ENCODE data around the gene BANP. TPM values are rescaled to one million over a fixed set of nuclear protein-coding genes. Genes with fewer than 3 reads are reported as not detected.

BANP gene
- total and polyA plus RNA-seq, 2 of the 8 experiments (the other 6 are each of a cell fraction or from before 2014, with no cell fraction given), result 25.8 to 39.8 TPM

GRCh38 chr16:88003736-88004135 is 52.5 kb downstream of the BANP start:
- H4K5ac ChIP-seq (ENCODE audit: insufficient read length, low read depth, low read length), result no peak overlapping the region
- H3K4me3 ChIP-seq (ENCODE audit: extremely low read depth in 1 of 4, insufficient read depth in 2 of 4, low read depth in 3 of 4, low read length in 4 of 4), result no peak overlapping the region
- peaks cover 0 to 12% (median 7%) of the 10 kb centered on the region in 4 experiments; a peak in 5 of 8 replicates for H3K36me3 ChIP-seq (ENCODE audit: control insufficient read depth in 2 of 4, insufficient read depth in 4 of 4, low read length in 3 of 4)
- no peak overlapping the region for H3K18ac ChIP-seq (ENCODE audit: extremely low read depth, low read length)
- FAIRE-seq, result no peak
- H3K79me1 ChIP-seq (ENCODE audit: low read depth, low read length), result peaks cover 14% of the 10 kb centered on the region; the same call in 1 of the 2 replicates
- H4K20me1 ChIP-seq (replicated peaks in 1 of 2; ENCODE audit: control insufficient read depth in 1 of 2, insufficient read depth in 2 of 2, low read length in 2 of 2), result peaks cover 0 to 3% of the 10 kb centered on the region in 2 experiments
- ChIA-PET CTCF (ENCODE audit: partially characterized antibody) (interaction anchor here (0.9 to 4.5 kb wide), 5 partner anchors 8 to 321 kb away, joined by 4 to 27 read pairs (median 8); no protein-coding TSS in a partner anchor), POLR2A (ENCODE audit: partially characterized antibody) (no interaction called here)
- no peak for TF ChIP-seq CHD2 (IDR thresholded peaks at IDR 0.05; ENCODE audit: low read length)
- no peak for TF ChIP-seq POU5F1 (IDR thresholded peaks at IDR 0.05; ENCODE audit: low read depth, low read length)
- TF ChIP-seq KDM1A (IDR thresholded peaks at IDR 0.05; ENCODE audit: borderline replicate concordance, low read length), result no peak
- TF ChIP-seq SUZ12 (IDR thresholded peaks at IDR 0.05; ENCODE audit: low read length), result no peak
- TF ChIP-seq PHF8 (conservative IDR thresholded peaks at IDR 0.05; ENCODE audit: low read depth, low read length), result no peak
- TF ChIP-seq TAF7 (optimal IDR thresholded peaks at IDR 0.05; ENCODE audit: borderline replicate concordance, low read depth, low read length), result no peak
- TF ChIP-seq JUN (IDR thresholded peaks at IDR 0.05; ENCODE audit: low read depth, low read length), result no peak
- no peak for TF ChIP-seq CTCF (IDR thresholded peaks at IDR 0.05; ENCODE audit: control extremely low read depth in 1 of 3, insufficient read depth in 1 of 3, low read depth in 1 of 3, low read length in 3 of 3)
- TF ChIP-seq RFX5 (IDR thresholded peaks at IDR 0.05; ENCODE audit: borderline replicate concordance, low read depth, low read length), result no peak
- TF ChIP-seq BACH1 (IDR thresholded peaks at IDR 0.05; ENCODE audit: low read length), result no peak
- TF ChIP-seq CREB1 (IDR thresholded peaks at IDR 0.05), result no peak
- no peak overlapping the region for H3K4me2 ChIP-seq (ENCODE audit: insufficient read depth in 1 of 2, low read depth in 2 of 2, low read length in 2 of 2)
- peaks cover 0 to 3% of the 10 kb centered on the region in 2 experiments; a peak in 2 of 4 replicates for H3K79me2 ChIP-seq (ENCODE audit: control insufficient read depth in 1 of 2, insufficient read depth in 2 of 2, low read length in 2 of 2)
- H3K14ac ChIP-seq (ENCODE audit: insufficient read length), result no peak overlapping the region
- H4K91ac ChIP-seq (replicated peaks; ENCODE audit: insufficient read length, low read length), result no peak overlapping the region
- H3K9ac ChIP-seq (replicated peaks in 1 of 4; ENCODE audit: extremely low read depth in 1 of 4, low read depth in 3 of 4, low read length in 3 of 4), result no peak overlapping the region
- H2BK5ac ChIP-seq (ENCODE audit: low read depth, low read length), result no peak overlapping the region; the same call in 1 of the 2 replicates
- no peak overlapping the region for H2BK120ac ChIP-seq (replicated peaks; ENCODE audit: low read depth, low read length)
- no peak overlapping the region for H2BK20ac ChIP-seq (ENCODE audit: low read length)
- H3K4ac ChIP-seq (replicated peaks; ENCODE audit: insufficient read length, low read depth, low read length), result no peak overlapping the region
- no peaks in the 10 kb centered on the region for H3K23me2 ChIP-seq (ENCODE audit: low read depth, low read length)
- no peak overlapping the region for H3K23ac ChIP-seq (ENCODE audit: insufficient read length)
- H3K4me1 ChIP-seq (replicated peaks in 1 of 4; ENCODE audit: control insufficient read depth in 3 of 4, insufficient read depth in 4 of 4, low read length in 3 of 4), result peaks cover 0 to under 1% (median 0%) of the 10 kb centered on the region in 4 experiments; a peak in 1 of 7 replicates
- H2AFZ ChIP-seq (ENCODE audit: low read length), result no peak overlapping the region
- H3K27ac ChIP-seq (ENCODE audit: low read depth, low read length), result no peak overlapping the region
- no peak overlapping the region for H2BK15ac ChIP-seq (ENCODE audit: low read length)
- no peak overlapping the region for H3K56ac ChIP-seq (replicated peaks; ENCODE audit: insufficient read length, low read depth, low read length)
- 94% methylated on average over 9 of the region's 9 CpGs; no CpG with 5 or more reads in 1 of the 2 experiments for WGBS, 2 experiments (ENCODE audit: extremely low coverage in 1 of 2, insufficient coverage in 1 of 2, insufficient read length in 1 of 2, insufficient replicate concordance in 2 of 2, low coverage in 1 of 2, low lambda C conversion rate in 2 of 2, missing lambda C conversion rate in 1 of 2)
- no peak for DNase-seq (ENCODE audit: low read depth in 1 of 2, low spot score in 2 of 2)
- H2AK5ac ChIP-seq (ENCODE audit: low read depth, low read length), result no peak overlapping the region
- H3K9me3 ChIP-seq (ENCODE audit: insufficient read depth in 2 of 2, low read depth in 1 of 2, low read length in 1 of 2), result no peaks in the 10 kb centered on the region
- H4K8ac ChIP-seq (ENCODE audit: extremely low read depth, insufficient read depth, low read length), result no peak overlapping the region
- no peak overlapping the region for H2BK12ac ChIP-seq (ENCODE audit: low read depth, low read length)
- H3K27me3 ChIP-seq (replicated peaks in 1 of 4; ENCODE audit: control insufficient read depth in 3 of 4, extremely low read depth in 1 of 4, insufficient read depth in 3 of 4, low read length in 3 of 4), result no peaks in the 10 kb centered on the region
